ENCODE data around the gene GPRC5D.

GPRC5D gene

GRCh38 chr12:12998248-12998647 is 46.3 kb upstream of the GPRC5D start:
- no peak overlapping the region for H3K4me3 ChIP-seq (ENCODE audit: low read depth, low read length)
- no peak for DNase-seq (ENCODE audit: low read depth)
- TF ChIP-seq CTCF (IDR thresholded peaks at IDR 0.05; ENCODE audit: insufficient read depth, low read depth, low read length, missing control alignments), result no peak

- TF ChIP-seq CTCF (IDR thresholded peaks at IDR 0.05; ENCODE audit: insufficient read depth, low read depth, low read length, missing control alignments), result no peak
- H3K4me3 ChIP-seq (ENCODE audit: low read depth, low read length), result no peak overlapping the region
- no peak for DNase-seq (ENCODE audit: low read depth)
Observed at GRCh38 chr12:12997734-12998133, 45.8 kb upstream of the GPRC5D start.

- no peak for DNase-seq (ENCODE audit: low read depth)
- no peak for TF ChIP-seq CTCF (IDR thresholded peaks at IDR 0.05; ENCODE audit: insufficient read depth, low read depth, low read length, missing control alignments)
- no peak overlapping the region for H3K4me3 ChIP-seq (ENCODE audit: low read depth, low read length)
Observed at GRCh38 chr12:12997156-12997555, 45.2 kb upstream of the GPRC5D start.

- DNase-seq (ENCODE audit: low read depth), result no peak
- H3K4me3 ChIP-seq (ENCODE audit: low read depth, low read length), result no peak overlapping the region
- no peak for TF ChIP-seq CTCF (IDR thresholded peaks at IDR 0.05; ENCODE audit: insufficient read depth, low read depth, low read length, missing control alignments)
Observed at GRCh38 chr12:12996209-12996608, 44.2 kb upstream of the GPRC5D start.

GRCh38 chr12:12995088-12995487 is 43.1 kb upstream of the GPRC5D start:
- no peak for DNase-seq (ENCODE audit: low read depth)

GRCh38 chr12:12993367-12993766 is 41.4 kb upstream of the GPRC5D start:
- no peak for TF ChIP-seq CTCF (IDR thresholded peaks at IDR 0.05; ENCODE audit: insufficient read depth, low read depth, low read length, missing control alignments)
- DNase-seq (ENCODE audit: low read depth), result no peak

More at GRCh38 chr12:12995088-12995487, 43.1 kb upstream of the GPRC5D start:
- no peak overlapping the region for H3K4me3 ChIP-seq (ENCODE audit: low read depth, low read length)
- TF ChIP-seq CTCF (IDR thresholded peaks at IDR 0.05; ENCODE audit: insufficient read depth, low read depth, low read length, missing control alignments), result no peak

GRCh38 chr12:12992418-12993130 is 40.6 kb upstream of the GPRC5D start:
- H3K4me3 ChIP-seq (ENCODE audit: low read depth, low read length), result no peak overlapping the region
- no peak for TF ChIP-seq CTCF (IDR thresholded peaks at IDR 0.05; ENCODE audit: insufficient read depth, low read depth, low read length, missing control alignments)
- DNase-seq (ENCODE audit: low read depth), result no peak

More at GRCh38 chr12:12993367-12993766, 41.4 kb upstream of the GPRC5D start:
- H3K4me3 ChIP-seq (ENCODE audit: low read depth, low read length), result no peak overlapping the region
